HG02884 (cell line): Measurements from ENCODE around the gene PHETA1.
"Not testable (repeated sequence)": the region's sequence is repeated elsewhere in the genome, so short reads cannot be mapped to it uniquely, and the experiment has no call there.

Source experiments
- ATAC-seq: cut with Tn5 transposase; IDR thresholded peaks from one replicate; pipeline ENCODE4 v1.9.1; 2021; ENCODE audit warnings: mild to moderate bottlenecking, moderate library complexity; ENCODE audit not compliant: unreplicated experiment

PHETA1 gene

DNA sequence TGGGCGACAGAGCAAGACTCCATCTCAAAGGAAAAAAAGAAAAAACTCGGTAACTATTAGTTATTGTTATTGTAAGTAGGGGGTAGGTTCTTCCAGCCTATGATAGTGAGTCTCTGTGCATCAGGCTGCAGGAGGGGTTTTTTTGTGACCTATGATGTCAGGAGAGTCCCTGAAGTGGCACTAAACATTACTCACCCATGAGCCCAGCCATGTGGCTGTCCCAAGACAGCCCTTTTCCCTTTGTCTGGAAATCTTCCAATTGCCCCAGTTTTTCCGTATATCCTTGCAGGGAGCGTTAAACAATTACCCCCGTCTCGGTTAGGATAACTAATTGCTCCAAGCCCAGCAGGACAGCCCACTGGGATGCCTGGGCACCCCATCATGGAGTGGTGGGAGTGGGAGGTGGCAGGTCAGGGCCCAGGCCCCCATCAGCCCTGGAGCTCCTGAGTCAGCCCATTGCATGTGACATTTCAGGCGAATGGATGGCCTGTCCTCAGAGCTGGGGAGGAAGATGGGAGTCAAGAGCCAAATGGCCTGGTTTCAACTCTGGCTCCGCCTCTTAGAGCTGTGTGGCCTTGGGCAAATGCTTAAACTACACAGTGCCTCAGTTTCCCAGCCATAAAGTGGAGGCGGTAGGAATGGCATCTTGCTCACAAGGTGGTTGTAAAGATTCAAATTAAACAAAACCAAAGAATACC lies 16.4 kb downstream of the PHETA1 start:
- no peak for ATAC-seq

GRCh38 chr12:111351026-111351425 lies 17.9 kb downstream of the PHETA1 start:
- ATAC-seq, result no peak

GRCh38 chr12:111349748-111350520 lies 19.0 kb downstream of the PHETA1 start:
- no peak for ATAC-seq

- ATAC-seq, result no peak
These were observed 19.7 kb downstream of the PHETA1 start for GRCh38 chr12:111349101-111349747.

- no peak for ATAC-seq
These were observed 20.8 kb downstream of the PHETA1 start for GRCh38 chr12:111347891-111348644.

GRCh38 chr12:111344254-111344875 lies 24.5 kb downstream of the PHETA1 start:
- ATAC-seq, result no peak

DNA sequence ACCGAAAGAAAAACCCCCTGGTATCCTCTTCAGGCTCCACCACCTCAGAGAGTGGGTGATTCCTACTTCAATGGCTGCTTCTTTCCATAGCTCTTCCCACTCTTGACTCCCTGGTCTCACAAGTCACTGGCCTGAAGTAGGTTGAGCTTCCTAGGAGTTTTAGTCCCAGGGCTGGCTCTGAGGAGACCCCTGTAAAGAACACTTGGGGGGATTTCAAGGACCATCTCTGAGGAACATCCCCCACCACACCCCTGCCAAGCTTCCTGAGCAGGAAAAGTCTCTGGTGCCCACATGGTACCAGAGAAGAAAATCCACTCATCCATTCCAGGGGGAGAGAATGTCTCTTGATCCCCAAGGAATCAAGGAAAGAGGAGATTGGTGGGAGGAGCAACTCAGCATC lies 25.7 kb downstream of the PHETA1 start:
- no peak for ATAC-seq

DNA sequence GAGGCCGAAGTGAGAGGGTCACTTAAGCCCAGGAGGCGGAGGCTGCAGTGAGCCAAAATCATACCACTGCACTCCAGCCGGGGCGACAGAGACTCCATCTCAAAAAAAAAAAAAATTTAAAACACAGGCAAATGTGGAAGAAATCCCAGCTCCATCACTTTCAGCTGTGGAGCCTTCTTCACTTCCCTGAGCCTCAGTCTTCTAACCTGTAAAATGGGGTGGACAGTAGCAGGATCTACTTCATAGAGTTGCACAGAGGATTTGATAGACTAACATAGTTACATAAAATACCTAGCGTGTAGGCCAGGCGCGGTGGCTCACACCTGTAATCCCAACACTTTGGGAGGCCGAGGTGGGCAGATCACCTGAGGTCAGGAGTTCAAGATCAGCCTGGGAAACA lies 26.5 kb downstream of the PHETA1 start:
- ATAC-seq, result no peak

DNA sequence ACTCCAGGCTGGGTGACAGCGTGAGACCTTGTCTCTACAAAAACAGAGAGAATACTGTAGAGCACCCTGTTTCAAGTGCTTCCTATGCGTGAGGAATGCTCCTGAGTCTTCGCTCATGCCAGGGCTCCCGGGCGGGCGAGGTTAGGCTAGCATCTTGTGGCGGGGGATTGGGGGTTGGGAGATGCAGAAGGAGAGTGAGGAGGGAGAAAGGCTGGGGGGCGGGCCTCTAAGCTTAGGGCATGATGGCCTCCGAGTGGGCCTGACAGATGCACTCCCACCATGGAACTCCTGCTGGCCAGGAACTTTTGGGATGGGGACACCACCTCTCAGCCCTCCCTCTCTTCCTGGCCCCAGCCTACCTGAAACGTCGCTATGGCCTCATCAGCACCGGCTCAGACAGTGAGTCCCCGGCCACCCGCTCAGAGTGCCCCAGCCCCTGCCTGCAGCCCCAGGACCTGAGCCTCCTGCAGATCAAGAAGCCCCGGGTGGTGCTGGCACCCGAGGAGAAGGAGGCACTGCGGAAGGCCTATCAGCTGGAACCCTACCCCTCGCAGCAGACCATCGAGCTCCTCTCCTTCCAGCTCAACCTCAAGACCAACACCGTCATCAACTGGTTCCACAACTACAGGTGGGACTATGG lies 27.3 kb downstream of the PHETA1 start:
- ATAC-seq, result no peak

- ATAC-seq, result not testable (repeated sequence)
These were observed 28.2 kb downstream of the PHETA1 start for GRCh38 chr12:111340680-111341079.

- ATAC-seq, result no peak
These were observed 28.7 kb downstream of the PHETA1 start for GRCh38 chr12:111340231-111340630.

DNA sequence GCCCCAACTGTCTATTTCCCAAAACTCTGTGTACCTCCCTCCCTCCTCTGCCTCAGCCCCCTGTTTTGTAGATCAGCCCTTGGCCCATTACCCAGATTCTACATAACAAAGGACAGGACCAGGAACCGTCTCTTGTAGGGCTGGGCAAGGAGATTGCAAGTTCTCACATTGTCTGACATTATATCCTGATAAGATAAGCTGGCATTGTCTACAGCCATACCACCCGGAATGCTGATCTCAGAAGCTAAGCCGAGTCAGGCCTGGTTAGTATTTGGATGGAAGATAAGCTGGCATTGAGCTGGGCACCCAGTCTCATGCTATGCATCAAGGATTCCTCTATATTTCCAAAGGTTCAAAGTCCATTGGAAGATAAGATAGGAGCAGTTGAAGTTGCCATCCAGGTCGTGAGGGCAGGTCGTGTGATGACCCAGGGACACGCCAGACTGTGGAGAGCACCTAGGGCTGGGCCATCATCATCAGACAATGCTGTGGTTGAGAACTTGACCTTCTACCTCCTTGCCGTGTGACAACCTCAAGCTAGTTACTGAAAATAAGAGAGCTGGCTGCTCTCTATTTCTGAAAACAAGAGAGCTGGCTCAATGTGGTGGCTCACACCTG lies 29.5 kb downstream of the PHETA1 start:
- no peak for ATAC-seq

GRCh38 chr12:111338096-111338495 lies 30.8 kb downstream of the PHETA1 start:
- no peak for ATAC-seq

DNA sequence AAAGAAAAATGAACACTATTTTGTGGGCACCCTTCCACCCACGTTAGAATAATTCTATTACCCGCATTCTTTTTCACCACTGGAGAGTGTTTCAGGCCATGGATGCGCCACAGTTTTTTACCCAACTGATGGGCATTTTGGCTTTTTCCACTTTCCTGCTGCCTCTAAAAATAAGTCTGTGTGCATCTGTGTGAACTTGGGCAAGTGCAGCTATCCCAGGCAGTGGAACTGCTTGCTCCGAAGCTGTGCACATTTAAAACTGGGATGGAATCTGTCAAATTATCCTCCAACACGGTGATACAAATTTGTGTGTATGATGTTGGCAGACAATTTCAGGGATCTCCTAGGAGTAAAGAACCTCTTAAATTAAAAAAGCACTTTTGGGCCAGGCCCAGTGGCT lies 31.5 kb downstream of the PHETA1 start:
- no peak for ATAC-seq

DNA sequence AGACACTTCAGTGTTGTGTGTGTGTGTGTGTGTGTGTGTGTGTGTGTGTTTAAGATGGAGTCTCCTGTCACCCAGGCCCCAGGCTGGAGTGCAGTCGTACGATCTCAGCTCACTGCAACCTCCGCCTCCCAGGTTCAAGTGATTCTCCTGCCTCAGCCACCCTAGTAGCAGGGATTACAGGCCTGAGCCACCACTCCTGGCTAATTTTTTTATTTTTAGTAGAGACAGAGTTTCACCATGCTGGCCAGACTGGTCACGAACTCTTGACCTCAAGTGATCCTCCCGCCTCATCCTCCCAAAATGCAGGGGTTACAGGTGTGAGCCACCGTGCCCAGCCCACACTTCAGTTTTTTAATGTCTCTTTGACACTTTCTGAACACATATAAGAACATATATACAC lies 32.5 kb downstream of the PHETA1 start:
- not testable (repeated sequence) for ATAC-seq

GRCh38 chr12:111335811-111336210 lies 33.1 kb downstream of the PHETA1 start:
- ATAC-seq, result no peak

- not testable (repeated sequence) for ATAC-seq
These were observed 33.6 kb downstream of the PHETA1 start for GRCh38 chr12:111335301-111335700.

GRCh38 chr12:111334393-111334915 lies 34.4 kb downstream of the PHETA1 start:
- ATAC-seq, result no peak
